IPS DF 6.9 (cell line): ENCODE measurements around the gene SLC25A42.
"Not testable (repeated sequence)": the region's sequence is repeated elsewhere in the genome, so short reads cannot be mapped to it uniquely, and the experiment has no call there.

Experiments used
- DNase-seq: peaks from one replicate; pipeline ENCODE4 v3.0.0-alpha.2; 2013; ENCODE audit warnings: low read depth, low spot score
- H3K27ac ChIP-seq: one replicate; pipeline ENCODE4 v1.5.1; 2013; ENCODE audit warnings: low read length, control low read depth
- H3K27me3 ChIP-seq: 2 replicates; pipeline ENCODE4 v1.6.1; 2013; ENCODE audit warnings: mild to moderate bottlenecking, low read length; ENCODE audit not compliant: control insufficient read depth, insufficient read depth
- H3K36me3 ChIP-seq: 2 replicates; pipeline ENCODE4 v1.6.1; 2013; ENCODE audit warnings: low read length; ENCODE audit not compliant: control insufficient read depth, insufficient read depth
- H3K4me1 ChIP-seq: 2 replicates; pipeline ENCODE4 v1.6.1; 2013; ENCODE audit warnings: low read length; ENCODE audit not compliant: control insufficient read depth, insufficient read depth
- H3K4me3 ChIP-seq: 2 replicates; pipeline ENCODE4 v1.5.1; 2013; ENCODE audit warnings: mild to moderate bottlenecking, low read length
- H3K9me3 ChIP-seq: 2 replicates; pipeline ENCODE4 v1.6.1; 2013; ENCODE audit warnings: low read length, inconsistent platforms; ENCODE audit not compliant: control insufficient read depth, insufficient read depth
- WGBS: extraction: QIAGEN DNeasy Blood & Tissue Kit; methylation state at CpG from one replicate; pipeline ENCODE4 v1.1.7; 2013; ENCODE audit warnings: mixed read lengths, missing lambda C conversion rate; ENCODE audit not compliant: insufficient read length, insufficient coverage; 5-methylcytosine and 5-hydroxymethylcytosine counted together

The SLC25A42 gene

DNA sequence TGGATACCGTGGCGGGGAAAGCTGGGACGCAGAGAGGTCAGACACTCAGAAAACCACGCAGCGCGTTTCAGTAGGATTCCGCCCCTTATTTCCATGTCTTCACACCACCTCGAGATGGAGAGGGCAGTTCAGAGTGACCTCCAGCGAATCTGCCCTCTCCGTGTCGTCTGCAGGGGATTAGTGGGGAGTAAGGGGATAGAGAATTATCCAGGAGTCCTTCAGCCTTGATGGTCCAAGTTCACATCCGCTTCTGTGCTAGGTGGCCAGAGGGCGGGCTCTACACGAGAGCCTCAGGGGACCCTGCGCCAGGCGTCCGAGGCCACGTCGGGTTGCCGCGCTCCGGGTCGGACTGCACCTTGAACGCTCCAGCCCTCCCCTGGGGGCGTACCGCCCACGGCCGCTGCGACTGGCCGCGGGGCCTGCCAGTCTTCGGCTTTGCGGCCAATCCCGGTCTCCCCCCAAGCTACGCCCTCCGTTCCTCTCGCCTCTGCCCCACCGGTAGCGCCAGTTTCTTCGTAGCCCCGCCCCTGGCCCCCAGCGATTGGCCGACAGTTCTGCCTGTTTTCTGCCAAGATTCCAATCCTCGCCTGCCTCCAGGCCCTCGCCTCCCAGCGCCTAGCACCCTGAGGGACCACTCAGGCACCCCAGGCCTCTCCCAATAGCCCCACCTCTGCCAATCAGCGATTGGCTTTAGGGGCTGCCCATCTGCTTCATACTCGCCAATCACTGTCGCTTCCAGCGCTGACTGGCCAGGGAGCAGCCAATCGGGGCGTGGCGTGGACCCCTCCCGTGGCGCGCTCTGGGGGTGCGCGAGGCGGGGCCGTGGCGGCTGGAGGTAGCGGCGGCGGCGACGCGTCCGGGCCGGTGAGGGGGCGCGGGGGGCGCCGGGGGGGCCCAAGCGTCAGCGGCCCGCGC, at the start of gene SLC25A42:
TSS of gene SLC25A42 (plus strand) at position 812 of the 915 bp plus-strand sequence. CDS start 32,131 bp downstream, outside the sequence.
- H3K4me1 ChIP-seq, result peaks cover 4% of the 10 kb centered on the region
- H3K9me3 ChIP-seq, result no peaks in the 10 kb centered on the region
- WGBS, result no CpG with 5 or more reads among the region's 77 CpGs
- DNase-seq, result peak; percentile 97
- no peaks in the 10 kb centered on the region for H3K36me3 ChIP-seq
- H3K27me3 ChIP-seq, result peaks cover 12% of the 10 kb centered on the region; the same call in 1 of the 2 replicates
- peak within 1 kb of the TSS; percentile 45; the same call in 1 of the 2 replicates for H3K4me3 ChIP-seq
- H3K27ac ChIP-seq, result no peak within 1 kb of the TSS

- Histone ChIP-seq H3K36me3 (peaks cover 38% of the 10 kb centered on the region), H3K4me3 (no peak overlapping the region), H3K4me1 (no peaks in the 10 kb centered on the region), H3K27ac (no peak overlapping the region), H3K9me3 (no peaks in the 10 kb centered on the region), H3K27me3 (no peaks in the 10 kb centered on the region; the same call in 1 of the 2 replicates)
- WGBS, result no CpG with 5 or more reads among the region's 3 CpGs
- no peak for DNase-seq
Observed at GRCh38 chr19:19021115-19021514, 42.7 kb upstream of the SLC25A42 start.

DNA sequence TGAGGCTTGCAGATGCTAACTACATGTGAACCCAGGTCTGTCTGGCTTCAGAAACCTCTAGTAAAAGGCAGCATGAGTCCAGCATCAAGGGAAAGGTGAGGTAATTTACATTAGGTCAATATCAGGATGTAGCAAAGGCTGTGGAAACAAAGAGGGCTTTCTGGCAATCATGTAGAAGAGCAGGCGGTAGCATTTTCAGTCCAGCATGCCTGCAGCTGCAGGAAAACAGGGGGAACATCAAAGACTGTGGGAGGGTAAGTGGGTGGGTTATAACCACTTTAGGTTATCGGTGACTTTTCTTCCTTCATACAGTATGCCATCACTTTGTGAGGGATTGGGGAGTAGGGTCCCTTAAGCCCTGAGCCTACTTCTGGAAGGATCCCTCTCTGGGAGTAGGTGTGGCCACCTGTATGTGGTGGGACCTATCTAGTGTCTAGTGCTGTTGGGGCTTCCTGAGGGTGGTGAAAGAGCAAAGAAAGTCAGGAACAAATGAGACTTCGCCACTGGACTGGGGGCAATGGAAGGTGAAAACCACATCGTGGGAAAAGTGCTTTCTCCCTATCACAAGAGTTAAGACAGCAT, 41.3 kb upstream of the SLC25A42 start:
- Histone ChIP-seq H3K9me3 (no peaks in the 10 kb centered on the region), H3K4me3 (no peak overlapping the region), H3K27ac (no peak overlapping the region), H3K27me3 (no peaks in the 10 kb centered on the region; the same call in 1 of the 2 replicates), H3K36me3 (peaks cover 32% of the 10 kb centered on the region), H3K4me1 (no peaks in the 10 kb centered on the region)
- DNase-seq, result no peak
- WGBS, result no CpG with 5 or more reads among the region's 4 CpGs

GRCh38 chr19:19023376-19023775, 40.4 kb upstream of the SLC25A42 start:
- DNase-seq, H3K4me3 ChIP-seq, H3K4me1 ChIP-seq, H3K9me3 ChIP-seq, H3K27ac ChIP-seq, H3K27me3 ChIP-seq: not testable (repeated sequence)
- peaks cover 35% of the 10 kb centered on the region for H3K36me3 ChIP-seq
- no CpG with 5 or more reads among the region's 1 CpG for WGBS

GRCh38 chr19:19025861-19026260, 37.9 kb upstream of the SLC25A42 start:
- no CpG with 5 or more reads among the region's 11 CpGs for WGBS
- H3K36me3 ChIP-seq, result peaks cover 29% of the 10 kb centered on the region
- no peaks in the 10 kb centered on the region for H3K4me1 ChIP-seq
- no peaks in the 10 kb centered on the region; the same call in 1 of the 2 replicates for H3K27me3 ChIP-seq
- DNase-seq, result no peak
- H3K9me3 ChIP-seq, result no peaks in the 10 kb centered on the region
- no peak overlapping the region for H3K27ac ChIP-seq
- H3K4me3 ChIP-seq, result no peak overlapping the region

DNA sequence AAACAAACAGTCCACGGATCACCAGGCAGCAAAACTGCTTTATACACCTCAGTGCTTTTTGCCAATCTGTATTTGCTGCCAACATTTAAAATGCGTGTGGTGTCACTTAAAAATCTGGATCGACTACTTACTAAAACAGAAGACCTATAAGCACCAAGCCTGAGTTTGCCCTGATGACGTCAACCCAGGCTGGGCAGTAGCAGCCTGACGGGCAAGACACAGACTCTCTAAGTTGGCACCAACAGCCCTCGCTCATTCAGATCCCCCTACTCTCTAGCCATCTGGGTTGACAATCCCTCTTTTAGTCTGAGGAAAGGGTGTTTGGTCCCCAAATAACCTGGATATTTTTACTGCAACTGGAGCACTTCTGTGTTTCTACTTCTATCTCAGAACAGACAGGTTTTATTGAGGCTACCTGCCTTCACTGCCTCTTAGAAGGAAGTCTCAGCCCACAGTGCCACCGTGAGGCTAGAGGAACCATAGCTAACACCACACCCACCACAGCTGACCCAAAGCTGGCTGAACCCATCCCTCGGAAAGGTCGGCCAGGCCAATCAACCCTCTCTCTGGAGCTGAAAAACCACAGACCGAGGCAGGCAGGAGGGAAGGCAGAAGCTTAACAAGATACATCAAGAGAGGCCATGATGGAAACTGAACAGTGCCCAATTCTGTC, 37.4 kb upstream of the SLC25A42 start:
- WGBS, result no CpG with 5 or more reads among the region's 10 CpGs
- Histone ChIP-seq H3K27me3 (no peaks in the 10 kb centered on the region; the same call in 1 of the 2 replicates), H3K27ac (no peak overlapping the region), H3K36me3 (peaks cover 29% of the 10 kb centered on the region), H3K4me3 (no peak overlapping the region), H3K9me3 (no peaks in the 10 kb centered on the region), H3K4me1 (no peaks in the 10 kb centered on the region)
- DNase-seq, result no peak

GRCh38 chr19:19027228-19027627, 36.6 kb upstream of the SLC25A42 start:
- H3K27me3 ChIP-seq, result no peaks in the 10 kb centered on the region; the same call in 1 of the 2 replicates
- H3K4me1 ChIP-seq, result peaks cover 1% of the 10 kb centered on the region; the same call in 1 of the 2 replicates
- H3K4me3 ChIP-seq, result no peak overlapping the region
- no CpG with 5 or more reads among the region's 4 CpGs for WGBS
- no peak overlapping the region for H3K27ac ChIP-seq
- no peaks in the 10 kb centered on the region for H3K9me3 ChIP-seq
- DNase-seq, result no peak
- H3K36me3 ChIP-seq, result peaks cover 29% of the 10 kb centered on the region

DNA sequence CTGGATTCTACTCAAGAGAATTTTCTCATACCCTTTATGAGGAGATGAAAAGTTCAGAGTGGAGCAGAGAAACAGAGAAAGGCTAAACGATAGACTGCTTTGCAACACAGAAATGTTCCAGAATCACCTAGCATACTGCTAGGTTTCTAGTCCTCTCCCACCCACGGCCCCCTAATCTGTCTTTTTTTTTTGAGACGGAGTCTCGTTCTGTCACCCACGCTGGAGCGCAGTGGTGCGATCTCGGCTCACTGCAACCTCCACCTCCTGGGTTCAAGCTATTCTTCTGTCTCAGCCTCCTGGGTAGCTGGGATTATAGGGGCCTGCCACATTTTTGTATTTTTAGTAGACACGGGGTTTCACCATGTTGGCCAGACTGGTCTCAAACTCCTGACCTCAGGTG, 35.3 kb upstream of the SLC25A42 start:
- peaks cover 18% of the 10 kb centered on the region; the same call in 1 of the 2 replicates for H3K36me3 ChIP-seq
- H3K4me1 ChIP-seq, result peaks cover 1% of the 10 kb centered on the region; the same call in 1 of the 2 replicates
- DNase-seq, result no peak
- H3K27ac ChIP-seq, result no peak overlapping the region
- H3K9me3 ChIP-seq, result no peaks in the 10 kb centered on the region
- no peaks in the 10 kb centered on the region; the same call in 1 of the 2 replicates for H3K27me3 ChIP-seq
- no CpG with 5 or more reads among the region's 9 CpGs for WGBS
- no peak overlapping the region for H3K4me3 ChIP-seq

GRCh38 chr19:19031891-19032290, 31.9 kb upstream of the SLC25A42 start:
- Histone ChIP-seq H3K9me3 (no peaks in the 10 kb centered on the region), H3K27ac (no peak overlapping the region), H3K4me1 (peaks cover 1% of the 10 kb centered on the region; the same call in 1 of the 2 replicates), H3K27me3 (no peaks in the 10 kb centered on the region), H3K36me3 (peaks cover 9% of the 10 kb centered on the region; the same call in 1 of the 2 replicates), H3K4me3 (no peak overlapping the region)
- no peak for DNase-seq
- no CpG with 5 or more reads among the region's 5 CpGs for WGBS
